ENCODE data around the gene DDIT4L. TPM values are rescaled to one million over a fixed set of nuclear protein-coding genes. Genes with fewer than 3 reads are reported as not detected.

The DDIT4L gene
- total RNA-seq, 1 experiment from 2014 or later: 7.0 TPM

GRCh38 chr4:100170986-100171385 is 19.3 kb downstream of the DDIT4L start:
- RAD21 ChIA-PET (ENCODE audit: low non-redundant PET in 1 of 2, low total read pairs in 2 of 2, uncharacterized antibody in 2 of 2, unreplicated experiment in 2 of 2): no interaction called here
- Histone ChIP-seq H3K27ac (ENCODE audit: low read depth, low read length) (no peak overlapping the region), H3K79me2 (ENCODE audit: insufficient read depth, low read length) (no peaks in the 10 kb centered on the region), H4K20me1 (ENCODE audit: insufficient read depth) (no peaks in the 10 kb centered on the region; the same call in 1 of the 2 replicates), H3K4me2 (ENCODE audit: low read length) (no peak overlapping the region), H3K9me2 (ENCODE audit: insufficient read depth) (no peaks in the 10 kb centered on the region), H2AFZ (ENCODE audit: low read depth, low read length, poor library complexity, severe bottlenecking) (no peak overlapping the region), H3K27me3 (ENCODE audit: insufficient read depth, low read length) (no peaks in the 10 kb centered on the region), H3K9ac (ENCODE audit: low read length) (no peak overlapping the region), H3K36me3 (ENCODE audit: control insufficient read depth in 1 of 2, insufficient read depth in 2 of 2, low read length in 2 of 2) (no peaks in the 10 kb centered on the region), H3K4me1 (ENCODE audit: control insufficient read depth in 1 of 2, insufficient read depth in 2 of 2, low read length in 2 of 2) (no peaks in the 10 kb centered on the region), H3K4me3 (replicated peaks in 1 of 2; ENCODE audit: low read depth in 1 of 2, low read length in 2 of 2) (no peak overlapping the region), H3K9me3 (ENCODE audit: control insufficient read depth in 1 of 2, insufficient read depth in 1 of 2, low read depth in 1 of 2, low read length in 2 of 2) (no peaks in the 10 kb centered on the region)
- CTCF ChIA-PET: no interaction called here
- ATAC-seq (no peak), DNase-seq (ENCODE audit: low read depth, low spot score) (no peak)
- POLR2A ChIA-PET: no interaction called here
- intact Hi-C loops (cut with micrococcal nuclease): no loop called here
- TF ChIP-seq ATF3 (IDR thresholded peaks at IDR 0.05) (no peak), EZH2phosphoT487 (IDR thresholded peaks at IDR 0.05; ENCODE audit: borderline replicate concordance) (no peak), SIN3A (IDR thresholded peaks at IDR 0.05; ENCODE audit: low read depth) (no peak), CTCF (IDR thresholded peaks at IDR 0.05 in 2 of 3, conservative IDR thresholded peaks at IDR 0.05 in 1 of 3; ENCODE audit: borderline replicate concordance in 1 of 3, insufficient read depth in 1 of 3, low read depth in 2 of 3, low read length in 2 of 3) (no peak), EZH2 (IDR thresholded peaks at IDR 0.05) (no peak)
- no TSS peak for BruUV-seq (replicated peaks)

GRCh38 chr4:100169491-100170485 is 20.5 kb downstream of the DDIT4L start:
- no TSS peak for BruUV-seq (replicated peaks)
- RAD21 ChIA-PET (ENCODE audit: low non-redundant PET in 1 of 2, low total read pairs in 2 of 2, uncharacterized antibody in 2 of 2, unreplicated experiment in 2 of 2): no interaction called here
- no peaks in the 10 kb centered on the region for H3K9me3 ChIP-seq (ENCODE audit: control insufficient read depth in 1 of 2, insufficient read depth in 1 of 2, low read depth in 1 of 2, low read length in 2 of 2)
- no peaks in the 10 kb centered on the region for H3K4me1 ChIP-seq (ENCODE audit: control insufficient read depth in 1 of 2, insufficient read depth in 2 of 2, low read length in 2 of 2)
- intact Hi-C loops (cut with micrococcal nuclease): no loop called here
- no peaks in the 10 kb centered on the region for H3K27me3 ChIP-seq (ENCODE audit: insufficient read depth, low read length)
- POLR2A ChIA-PET: no interaction called here
- CTCF ChIA-PET: no interaction called here
- ATAC-seq (no peak), DNase-seq (ENCODE audit: low read depth, low spot score) (no peak)
- H3K36me3 ChIP-seq (ENCODE audit: control insufficient read depth in 1 of 2, insufficient read depth in 2 of 2, low read length in 2 of 2): no peaks in the 10 kb centered on the region
- H3K4me2 ChIP-seq (ENCODE audit: low read length): no peak overlapping the region
- no peak overlapping the region for H3K9ac ChIP-seq (ENCODE audit: low read length)
- no peak overlapping the region for H3K4me3 ChIP-seq (replicated peaks in 1 of 2; ENCODE audit: low read depth in 1 of 2, low read length in 2 of 2)
- no peak overlapping the region for H3K27ac ChIP-seq (ENCODE audit: low read depth, low read length)
- no peaks in the 10 kb centered on the region for H3K9me2 ChIP-seq (ENCODE audit: insufficient read depth)
- peak overlapping the region; percentile 32 for H2AFZ ChIP-seq (ENCODE audit: low read depth, low read length, poor library complexity, severe bottlenecking)
- H3K79me2 ChIP-seq (ENCODE audit: insufficient read depth, low read length): no peaks in the 10 kb centered on the region
- H4K20me1 ChIP-seq (ENCODE audit: insufficient read depth): no peaks in the 10 kb centered on the region
- no peak for TF ChIP-seq TCF7L2 (IDR thresholded peaks at IDR 0.05; ENCODE audit: borderline replicate concordance, extremely low read depth, insufficient read depth, insufficient read length)
- no peak for TF ChIP-seq ELF1 (IDR thresholded peaks at IDR 0.05; ENCODE audit: borderline replicate concordance, low read depth)
- no peak for TF ChIP-seq RAD21 (IDR thresholded peaks at IDR 0.05; ENCODE audit: low read depth)
- no peak for TF ChIP-seq SRF (IDR thresholded peaks at IDR 0.05; ENCODE audit: low read depth)
- TF ChIP-seq POLR2AphosphoS5 (IDR thresholded peaks at IDR 0.05; ENCODE audit: low read depth, low read length): no peak
- TF ChIP-seq REST (IDR thresholded peaks at IDR 0.05; ENCODE audit: low read depth): no peak
